Measurements from ENCODE around the gene CIDEC. TPM values are rescaled to one million over a fixed set of nuclear protein-coding genes. Genes with fewer than 3 reads are reported as not detected.
"Not testable (repeated sequence)": the region's sequence is repeated elsewhere in the genome, so short reads cannot be mapped to it uniquely, and the experiment has no call there.

The CIDEC gene
- total RNA-seq, 2 experiments from 2014 or later = not detected

GRCh38 chr3:9861626-9862130, 18.4 kb downstream of the CIDEC start:
- ChIA-PET POLR2A (no interaction called here), CTCF (no interaction called here)

GRCh38 chr3:9861201-9861600, 18.9 kb downstream of the CIDEC start:
- CTCF ChIA-PET = no interaction called here
- POLR2A ChIA-PET = interaction anchor here (0.6 kb wide), 1 partner anchor 53 kb away, joined by 3 read pairs; no protein-coding TSS in a partner anchor

GRCh38 chr3:9859530-9860025, 20.5 kb downstream of the CIDEC start:
- POLR2A ChIA-PET = no interaction called here
- CTCF ChIA-PET = no interaction called here

GRCh38 chr3:9855594-9855993, 24.5 kb downstream of the CIDEC start:
- CTCF ChIA-PET = interaction anchor here (2.0 kb wide), 1 partner anchor 77 kb away, joined by 5 read pairs; no protein-coding TSS in a partner anchor

GRCh38 chr3:9854291-9854940, 25.6 kb downstream of the CIDEC start:
- CTCF ChIA-PET = interaction anchor here (2.0 kb wide), 1 partner anchor 78 kb away, joined by 5 read pairs; no protein-coding TSS in a partner anchor
- POLR2A ChIA-PET = not testable (repeated sequence)

More at GRCh38 chr3:9855594-9855993, 24.5 kb downstream of the CIDEC start:
- POLR2A ChIA-PET = no interaction called here

GRCh38 chr3:9852528-9852927, 27.5 kb downstream of the CIDEC start:
- ChIA-PET POLR2A (interaction anchor here (1.5 kb wide), 1 partner anchor 9 kb away, joined by 3 read pairs; the partner anchor contains the start of gene RPUSD3), CTCF (no interaction called here)

GRCh38 chr3:9851926-9852325, 28.1 kb downstream of the CIDEC start:
- CTCF ChIA-PET, POLR2A ChIA-PET: not testable (repeated sequence)

GRCh38 chr3:9851383-9851782, 28.7 kb downstream of the CIDEC start:
- POLR2A ChIA-PET, CTCF ChIA-PET: not testable (repeated sequence)

GRCh38 chr3:9848860-9849259, 31.2 kb downstream of the CIDEC start:
- CTCF ChIA-PET = interaction anchor here (0.7 to 0.8 kb wide), 2 partner anchors 19 to 103 kb away, joined by 3 read pairs; partner anchors contain the start of gene PRRT3
- POLR2A ChIA-PET = not testable (repeated sequence)

GRCh38 chr3:9847870-9848269, 32.2 kb downstream of the CIDEC start:
- CTCF ChIA-PET = not testable (repeated sequence)
- POLR2A ChIA-PET = interaction anchor here (0.6 kb wide), 1 partner anchor 405 kb away, joined by 4 read pairs; no protein-coding TSS in a partner anchor

GRCh38 chr3:9846931-9847488, 33.0 kb downstream of the CIDEC start:
- CTCF ChIA-PET = interaction anchor here (0.6 to 1.6 kb wide), 5 partner anchors 65 to 354 kb away, joined by 3 to 7 read pairs (median 4); no protein-coding TSS in a partner anchor
- POLR2A ChIA-PET = no interaction called here

- POLR2A ChIA-PET = no interaction called here
Observed at GRCh38 chr3:9846231-9846630, 33.8 kb downstream of the CIDEC start.

GRCh38 chr3:9843715-9844438, 36.2 kb downstream of the CIDEC start, which contains the start of gene RPUSD3:
Gene RPUSD3, minus strand, starts transcription at chr3:9844008. Its CDS starts 18 bp downstream, at chr3:9843990.
- CTCF ChIA-PET = interaction anchor here (0.7 to 2.2 kb wide), 7 partner anchors 34 to 168 kb away, joined by 3 to 5 read pairs (median 3); no protein-coding TSS in a partner anchor
- POLR2A ChIA-PET = interaction anchor here (0.6 to 1.8 kb wide), 6 partner anchors 9 to 383 kb away, joined by 3 to 5 read pairs (median 4); partner anchors contain the start of genes CRELD1, JAGN1 and PRRT3

More at GRCh38 chr3:9846231-9846630, 33.8 kb downstream of the CIDEC start:
- CTCF ChIA-PET = interaction anchor here (0.7 to 1.6 kb wide), 4 partner anchors 66 to 169 kb away, joined by 3 to 5 read pairs (median 4); no protein-coding TSS in a partner anchor

- POLR2A ChIA-PET = no interaction called here
Observed at GRCh38 chr3:9841015-9841414, 39.0 kb downstream of the CIDEC start.

GRCh38 chr3:9838856-9839255, 41.2 kb downstream of the CIDEC start:
- POLR2A ChIA-PET = no interaction called here
- CTCF ChIA-PET = interaction anchor here (1.1 kb wide), 1 partner anchor 12 kb away, joined by 3 read pairs; no protein-coding TSS in a partner anchor

More at GRCh38 chr3:9841015-9841414, 39.0 kb downstream of the CIDEC start:
- CTCF ChIA-PET = interaction anchor here (1.0 kb wide), 1 partner anchor 31 kb away, joined by 3 read pairs; the partner anchor contains the start of gene TTLL3

- POLR2A ChIA-PET = interaction anchor here (0.6 kb wide), 1 partner anchor 412 kb away, joined by 3 read pairs; no protein-coding TSS in a partner anchor
- CTCF ChIA-PET = no interaction called here
Observed at GRCh38 chr3:9837701-9838582, 42.1 kb downstream of the CIDEC start.

GRCh38 chr3:9834520-9835380, 45.3 kb downstream of the CIDEC start:
- ChIA-PET POLR2A (no interaction called here), CTCF (interaction anchor here (1.0 kb wide), 1 partner anchor 31 kb away, joined by 3 read pairs; no protein-coding TSS in a partner anchor)

Data from activated CD8-positive, alpha-beta memory T cell treated with anti-CD3 and anti-CD28 coated beads for 36 hours (primary cell).